GM12878 (cell line): ENCODE results near the gene CRYGA. TPM values are rescaled to one million over a fixed set of nuclear protein-coding genes. Genes with fewer than 3 reads are reported as not detected.

Experiments
- GABPA ChIP-seq: IDR thresholded peaks from 2 replicates; pipeline ENCODE4 v1.6.1; 2014; ENCODE audit warnings: antibody characterized with exemption, low read depth, mild to moderate bottlenecking, inconsistent platforms
- NR2F1 ChIP-seq: fragments of 450-650 bp; conservative IDR thresholded peaks from 2 replicates; pipeline ENCODE4 v1.6.1; 2017; ENCODE audit warnings: mild to moderate bottlenecking
- PAX8 ChIP-seq: fragments of 450-650 bp; IDR thresholded peaks from 2 replicates; pipeline ENCODE4 v1.6.1; 2017; ENCODE audit warnings: mild to moderate bottlenecking, moderate library complexity
- SIX5 ChIP-seq: IDR thresholded peaks from 2 replicates; pipeline ENCODE4 v1.6.1; 2011; ENCODE audit warnings: mild to moderate bottlenecking, low read depth, low read length, moderate library complexity; ENCODE audit not compliant: severe bottlenecking
- ZNF207 ChIP-seq: fragments of 450-650 bp; IDR thresholded peaks from 2 replicates; pipeline ENCODE4 v1.6.1; 2014; ENCODE audit warnings: antibody characterized with exemption, mild to moderate bottlenecking, borderline replicate concordance
- polyA plus RNA-seq, 11 experiments: library from polyadenylated mRNA; depleted of rRNA in 4 of 11; unstranded in 6 of 11; stranded (reverse) in 5 of 11; fragments of >200 nt; fragmentation: Nextera tagmentation in 4 of 11; fragmentation: Illumina TruSeq in 1 of 11; extraction: Ambion mirVana in 4 of 11; extraction: Trizol in 1 of 11; gene quantifications; 1 replicate in 1 of 11; 2 replicates in 10 of 11; pipeline versions ENCODE4 v1.2.1 to v1.2.3, GENCODE V29; 2011 to 2016; ENCODE audit warnings: inconsistent platforms in 2 of 11, missing spikeins in 2 of 11, low read depth in 1 of 11
- total RNA-seq, 4 experiments: library from RNA; depleted of rRNA in 3 of 4; stranded (reverse); fragments of >200 nt in 3 of 4; fragmentation: Illumina TruSeq in 1 of 4; extraction: Trizol in 1 of 4; gene quantifications; 2 replicates each; pipeline versions ENCODE4 v1.2.1 to v1.2.3, GENCODE V29; 2013 to 2021
- TF ChIP-seq, protein P1 (sequence below): fragments of 450-650 bp; formaldehyde crosslinking; IDR thresholded peaks from 2 replicates; pipeline ENCODE4 v1.5.0; 2022; ENCODE audit warnings: mild to moderate bottlenecking, missing genetic modification characterization
- TF ChIP-seq, protein P2 (sequence below): fragments of 450-650 bp; IDR thresholded peaks from 2 replicates; pipeline ENCODE4 v1.6.1; 2017; ENCODE audit warnings: mild to moderate bottlenecking, moderate library complexity

Gene CRYGA
- total and polyA plus RNA-seq, 10 of the 15 experiments (the other 5 are each of a cell fraction or from before 2014, with no cell fraction given): not detected

DNA sequence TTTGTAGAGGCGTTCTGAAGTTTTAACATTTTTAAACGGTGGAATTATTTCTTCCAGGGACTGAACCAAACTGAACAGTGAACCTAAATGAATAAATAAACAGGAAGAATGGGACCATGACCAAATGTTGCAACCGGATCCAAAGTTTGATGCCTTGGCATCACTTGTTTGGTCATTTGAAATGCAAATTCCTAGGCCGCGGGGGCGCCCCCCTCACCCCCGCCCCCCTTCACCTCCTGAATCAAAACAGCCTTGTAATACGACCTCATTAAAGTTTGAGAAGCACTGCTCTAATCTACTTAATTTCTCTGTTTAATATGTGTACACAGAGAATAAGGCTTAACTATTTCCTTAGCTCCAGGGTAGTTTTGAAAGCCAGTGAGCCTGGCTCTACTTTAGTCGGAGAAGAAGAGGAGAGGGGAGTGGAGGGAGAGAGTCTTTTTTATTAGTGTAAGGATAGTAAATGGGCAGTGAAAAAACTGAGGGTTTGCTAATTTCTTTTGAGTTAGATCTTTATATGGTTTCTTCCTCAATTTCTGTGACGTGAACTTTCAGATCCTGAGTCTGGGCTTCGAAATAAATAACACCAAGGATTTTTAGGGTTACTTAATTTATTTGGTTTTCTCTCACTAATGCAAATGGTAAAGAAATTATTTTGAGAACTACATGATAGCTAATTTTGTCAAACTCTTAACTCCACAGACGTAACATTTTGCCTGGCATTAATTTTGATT, 20.8 kb upstream of the CRYGA start (continued):
- TF ChIP-seq, protein P1, sequence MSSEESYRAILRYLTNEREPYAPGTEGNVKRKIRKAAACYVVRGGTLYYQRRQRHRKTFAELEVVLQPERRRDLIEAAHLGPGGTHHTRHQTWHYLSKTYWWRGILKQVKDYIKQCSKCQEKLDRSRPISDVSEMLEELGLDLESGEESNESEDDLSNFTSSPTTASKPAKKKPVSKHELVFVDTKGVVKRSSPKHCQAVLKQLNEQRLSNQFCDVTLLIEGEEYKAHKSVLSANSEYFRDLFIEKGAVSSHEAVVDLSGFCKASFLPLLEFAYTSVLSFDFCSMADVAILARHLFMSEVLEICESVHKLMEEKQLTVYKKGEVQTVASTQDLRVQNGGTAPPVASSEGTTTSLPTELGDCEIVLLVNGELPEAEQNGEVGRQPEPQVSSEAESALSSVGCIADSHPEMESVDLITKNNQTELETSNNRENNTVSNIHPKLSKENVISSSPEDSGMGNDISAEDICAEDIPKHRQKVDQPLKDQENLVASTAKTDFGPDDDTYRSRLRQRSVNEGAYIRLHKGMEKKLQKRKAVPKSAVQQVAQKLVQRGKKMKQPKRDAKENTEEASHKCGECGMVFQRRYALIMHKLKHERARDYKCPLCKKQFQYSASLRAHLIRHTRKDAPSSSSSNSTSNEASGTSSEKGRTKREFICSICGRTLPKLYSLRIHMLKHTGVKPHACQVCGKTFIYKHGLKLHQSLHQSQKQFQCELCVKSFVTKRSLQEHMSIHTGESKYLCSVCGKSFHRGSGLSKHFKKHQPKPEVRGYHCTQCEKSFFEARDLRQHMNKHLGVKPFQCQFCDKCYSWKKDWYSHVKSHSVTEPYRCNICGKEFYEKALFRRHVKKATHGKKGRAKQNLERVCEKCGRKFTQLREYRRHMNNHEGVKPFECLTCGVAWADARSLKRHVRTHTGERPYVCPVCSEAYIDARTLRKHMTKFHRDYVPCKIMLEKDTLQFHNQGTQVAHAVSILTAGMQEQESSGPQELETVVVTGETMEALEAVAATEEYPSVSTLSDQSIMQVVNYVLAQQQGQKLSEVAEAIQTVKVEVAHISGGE (CRISPR knock-in tag): no peak
- TF ChIP-seq NR2F1 (no peak), SIX5 (no peak), ZNF207 (no peak), GABPA (no peak), PAX8 (no peak)
- TF ChIP-seq, protein P2, sequence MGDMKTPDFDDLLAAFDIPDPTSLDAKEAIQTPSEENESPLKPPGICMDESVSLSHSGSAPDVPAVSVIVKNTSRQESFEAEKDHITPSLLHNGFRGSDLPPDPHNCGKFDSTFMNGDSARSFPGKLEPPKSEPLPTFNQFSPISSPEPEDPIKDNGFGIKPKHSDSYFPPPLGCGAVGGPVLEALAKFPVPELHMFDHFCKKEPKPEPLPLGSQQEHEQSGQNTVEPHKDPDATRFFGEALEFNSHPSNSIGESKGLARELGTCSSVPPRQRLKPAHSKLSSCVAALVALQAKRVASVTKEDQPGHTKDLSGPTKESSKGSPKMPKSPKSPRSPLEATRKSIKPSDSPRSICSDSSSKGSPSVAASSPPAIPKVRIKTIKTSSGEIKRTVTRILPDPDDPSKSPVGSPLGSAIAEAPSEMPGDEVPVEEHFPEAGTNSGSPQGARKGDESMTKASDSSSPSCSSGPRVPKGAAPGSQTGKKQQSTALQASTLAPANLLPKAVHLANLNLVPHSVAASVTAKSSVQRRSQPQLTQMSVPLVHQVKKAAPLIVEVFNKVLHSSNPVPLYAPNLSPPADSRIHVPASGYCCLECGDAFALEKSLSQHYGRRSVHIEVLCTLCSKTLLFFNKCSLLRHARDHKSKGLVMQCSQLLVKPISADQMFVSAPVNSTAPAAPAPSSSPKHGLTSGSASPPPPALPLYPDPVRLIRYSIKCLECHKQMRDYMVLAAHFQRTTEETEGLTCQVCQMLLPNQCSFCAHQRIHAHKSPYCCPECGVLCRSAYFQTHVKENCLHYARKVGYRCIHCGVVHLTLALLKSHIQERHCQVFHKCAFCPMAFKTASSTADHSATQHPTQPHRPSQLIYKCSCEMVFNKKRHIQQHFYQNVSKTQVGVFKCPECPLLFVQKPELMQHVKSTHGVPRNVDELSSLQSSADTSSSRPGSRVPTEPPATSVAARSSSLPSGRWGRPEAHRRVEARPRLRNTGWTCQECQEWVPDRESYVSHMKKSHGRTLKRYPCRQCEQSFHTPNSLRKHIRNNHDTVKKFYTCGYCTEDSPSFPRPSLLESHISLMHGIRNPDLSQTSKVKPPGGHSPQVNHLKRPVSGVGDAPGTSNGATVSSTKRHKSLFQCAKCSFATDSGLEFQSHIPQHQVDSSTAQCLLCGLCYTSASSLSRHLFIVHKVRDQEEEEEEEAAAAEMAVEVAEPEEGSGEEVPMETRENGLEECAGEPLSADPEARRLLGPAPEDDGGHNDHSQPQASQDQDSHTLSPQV: no peak
- TF ChIP-seq, all 136 proteins: peak for 0
